Smooth muscle cell (in vitro differentiated cells): ENCODE data around the gene ADAMTSL1. TPM values are rescaled to one million over a fixed set of nuclear protein-coding genes. Genes with fewer than 3 reads are reported as not detected.

Experiments used
- DNase-seq: peaks from one replicate; lab custom pipeline; 2025; ENCODE audit not compliant: unreplicated experiment; lab: John Stamatoyannopoulos, UW
- H2AFZ ChIP-seq: fragments of 200-600 bp; sonication (generic); 2 replicates; pipeline ENCODE4 v1.6.0; 2016; ENCODE audit warnings: antibody characterized with exemption, low read depth, mild to moderate bottlenecking
- H3F3A ChIP-seq: fragments of 200-600 bp; sonication (generic); 2 replicates; pipeline ENCODE4 v1.6.0; 2017; ENCODE audit warnings: antibody characterized with exemption, low read depth
- H3K27ac ChIP-seq: fragments of 200-600 bp; sonication (generic); 2 replicates; pipeline ENCODE4 v1.5.1; 2016; ENCODE audit warnings: low read depth, mild to moderate bottlenecking
- H3K27me3 ChIP-seq: fragments of 200-600 bp; sonication (generic); 2 replicates; pipeline ENCODE4 v1.6.1; 2016; ENCODE audit warnings: low read depth, mild to moderate bottlenecking
- H3K36me3 ChIP-seq: fragments of 200-600 bp; sonication (generic); 2 replicates; pipeline ENCODE4 v1.5.1; 2016; ENCODE audit warnings: low read depth
- H3K4me1 ChIP-seq: fragments of 200-600 bp; sonication (generic); 2 replicates; pipeline ENCODE4 v1.5.1; 2016; ENCODE audit warnings: low read depth
- H3K4me2 ChIP-seq: fragments of 200-600 bp; sonication (generic); 2 replicates; pipeline ENCODE4 v1.6.0; 2016; ENCODE audit warnings: mild to moderate bottlenecking
- H3K4me3 ChIP-seq: fragments of 200-600 bp; sonication (generic); 2 replicates; pipeline ENCODE4 v1.5.1; 2016; ENCODE audit warnings: mild to moderate bottlenecking
- H3K79me2 ChIP-seq: fragments of 200-600 bp; sonication (generic); 2 replicates; pipeline ENCODE4 v1.6.0; 2016; ENCODE audit warnings: low read depth, mild to moderate bottlenecking
- H3K9ac ChIP-seq: fragments of 200-600 bp; sonication (generic); 2 replicates; pipeline ENCODE4 v1.6.0; 2016; ENCODE audit warnings: low read depth
- H3K9me3 ChIP-seq: fragments of 200-600 bp; sonication (generic); replicated peaks from 2 replicates; pipeline ENCODE4 v1.5.1; 2016; ENCODE audit warnings: low read depth
- H4K20me1 ChIP-seq: fragments of 200-600 bp; sonication (generic); 2 replicates; pipeline ENCODE4 v1.6.0; 2016; ENCODE audit warnings: low read depth
- CTCF ChIP-seq: fragments of 200-600 bp; sonication (generic); IDR thresholded peaks from 2 replicates; pipeline ENCODE4 v1.5.1; 2017; ENCODE audit warnings: borderline replicate concordance, mild to moderate bottlenecking, antibody characterized with exemption; ENCODE audit not compliant: insufficient read depth, poor library complexity, severe bottlenecking
- WGBS: methylation state at CpG from one replicate; pipeline ENCODE4 v1.1.7; 2016; ENCODE audit warnings: low lambda C conversion rate; 5-methylcytosine and 5-hydroxymethylcytosine counted together
- polyA plus RNA-seq: library from polyadenylated mRNA; unstranded; fragments of >200 nt; fragmentation: Nextera tagmentation; extraction: Ambion mirVana; gene quantifications from 2 replicates; pipeline ENCODE4 v1.2.1, GENCODE V29; 2016
- total RNA-seq: library from RNA; depleted of rRNA; stranded (reverse); fragments of >200 nt; gene quantifications from 2 replicates; pipeline ENCODE4 v1.2.3, GENCODE V29; 2014

The ADAMTSL1 gene
- total and polyA plus RNA-seq, 2 experiments from 2014 or later = 4.3 to 4.4 TPM

- DNase-seq = no peak
- H3K9me3 ChIP-seq = no peaks in the 10 kb centered on the region
- no peak overlapping the region for H3K4me3 ChIP-seq
- H3K9ac ChIP-seq = no peak overlapping the region
- H3K79me2 ChIP-seq = no peaks in the 10 kb centered on the region
- peak overlapping the region; percentile 41 for H3K27ac ChIP-seq
- no peaks in the 10 kb centered on the region for H3K36me3 ChIP-seq
- no peak for TF ChIP-seq CTCF
- peak overlapping the region; percentile 22 for H2AFZ ChIP-seq
- 29% methylated on average over 6 of the region's 6 CpGs for WGBS
- H3K4me2 ChIP-seq = peak overlapping the region; percentile 47
- peaks cover 6% of the 10 kb centered on the region for H3F3A ChIP-seq
- H3K4me1 ChIP-seq = peaks cover 8% of the 10 kb centered on the region
- H4K20me1 ChIP-seq = no peaks in the 10 kb centered on the region
- H3K27me3 ChIP-seq = no peaks in the 10 kb centered on the region
Measured at GRCh38 chr9:18910916-18911315, 437.0 kb downstream of the ADAMTSL1 start.

- no peaks in the 10 kb centered on the region for H3K9me3 ChIP-seq
- H3K79me2 ChIP-seq = no peaks in the 10 kb centered on the region
- H3F3A ChIP-seq = peaks cover 6% of the 10 kb centered on the region
- H3K36me3 ChIP-seq = no peaks in the 10 kb centered on the region
- no peaks in the 10 kb centered on the region for H3K27me3 ChIP-seq
- 87% methylated on average over 9 of the region's 9 CpGs for WGBS
- no peak for TF ChIP-seq CTCF
- no peaks in the 10 kb centered on the region for H4K20me1 ChIP-seq
- no peak overlapping the region for H3K9ac ChIP-seq
- H3K4me1 ChIP-seq = peaks cover 8% of the 10 kb centered on the region
- H2AFZ ChIP-seq = no peak overlapping the region
- no peak overlapping the region for H3K27ac ChIP-seq
- no peak for DNase-seq
- no peak overlapping the region for H3K4me3 ChIP-seq
- H3K4me2 ChIP-seq = peak overlapping the region; percentile 47
Measured at GRCh38 chr9:18911714-18912342, 437.9 kb downstream of the ADAMTSL1 start.

DNA sequence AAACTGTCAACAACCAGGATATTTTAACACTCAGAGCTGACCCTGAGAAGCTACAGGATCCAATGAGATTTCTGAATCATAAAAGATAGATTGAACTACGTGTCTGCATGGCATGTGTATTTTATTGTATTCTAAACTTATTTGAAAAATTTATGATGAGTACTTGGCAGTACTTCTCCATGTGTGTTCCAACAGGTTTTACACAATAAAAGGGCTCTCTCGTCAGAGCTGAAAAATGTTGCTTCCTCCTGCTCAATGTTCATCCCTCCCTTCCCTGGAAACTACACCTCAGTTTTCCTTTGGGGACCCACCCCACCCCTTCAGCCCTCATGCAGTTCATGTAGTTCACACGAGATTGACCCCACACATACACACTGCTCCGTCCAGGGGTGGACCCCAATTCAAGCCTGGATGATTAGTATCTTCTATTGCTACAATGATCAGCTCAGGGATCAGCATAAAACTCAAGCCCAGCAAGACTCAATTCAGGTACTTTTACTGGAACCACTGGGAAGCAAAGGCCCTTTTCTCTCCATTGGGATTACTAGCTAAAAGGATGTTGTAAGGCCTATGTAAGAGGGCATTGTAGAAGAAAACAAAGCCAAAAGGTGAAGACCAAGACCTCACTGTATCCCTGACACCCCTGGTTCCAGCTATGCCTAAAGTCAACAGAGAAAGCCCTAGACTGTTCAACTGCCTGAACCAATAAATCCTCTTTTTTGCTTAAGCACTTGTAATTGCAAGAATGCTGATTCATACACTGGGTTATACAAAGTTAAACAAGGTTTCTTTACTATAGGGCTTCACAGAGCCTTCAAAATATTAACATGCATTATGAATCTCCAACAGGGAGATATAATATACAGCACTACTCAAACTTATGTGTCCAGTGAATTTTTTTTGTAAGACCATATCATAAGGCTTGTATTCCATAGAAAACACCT is 446.5 kb downstream of the ADAMTSL1 start:
- DNase-seq = no peak
- no peak overlapping the region for H3K4me2 ChIP-seq
- TF ChIP-seq CTCF = no peak

More for the DNA sequence above, 446.5 kb downstream of the ADAMTSL1 start:
- Histone ChIP-seq H3K4me1 (no peaks in the 10 kb centered on the region), H3K27ac (no peak overlapping the region), H3K79me2 (no peaks in the 10 kb centered on the region), H3K27me3 (no peaks in the 10 kb centered on the region), H4K20me1 (no peaks in the 10 kb centered on the region), H3K4me3 (no peak overlapping the region), H3K36me3 (no peaks in the 10 kb centered on the region), H3F3A (no peaks in the 10 kb centered on the region), H3K9ac (no peak overlapping the region), H2AFZ (no peak overlapping the region), H3K9me3 (no peaks in the 10 kb centered on the region)
- 84% methylated on average over 4 of the region's 4 CpGs for WGBS
